Skin of body (tissue), 2 donors: Measurements from ENCODE around the gene GANC. TPM values are rescaled to one million over a fixed set of nuclear protein-coding genes. Genes with fewer than 3 reads are reported as not detected.

Experiments
- DNase-seq: peaks from one replicate; lab custom pipeline; 2025; lab: John Stamatoyannopoulos, UW
- total RNA-seq: library from RNA; depleted of rRNA; stranded (reverse); fragments of >200 nt; gene quantifications from one replicate; pipeline ENCODE4 v1.2.3, GENCODE V29; 2014

Gene GANC
- total RNA-seq, 1 donor from 2014 or later: 20.7 TPM

GRCh38 chr15:42344763-42345162 is 71.8 kb downstream of the GANC start:
- no peak for DNase-seq

- no peak for DNase-seq
Measured at GRCh38 chr15:42345504-42345903, 72.5 kb downstream of the GANC start.

- DNase-seq: no peak
Measured at GRCh38 chr15:42348083-42348482, 75.1 kb downstream of the GANC start.

GRCh38 chr15:42349186-42349585 is 76.2 kb downstream of the GANC start:
- DNase-seq: no peak

- DNase-seq: no peak
Measured at GRCh38 chr15:42352401-42352800, 79.4 kb downstream of the GANC start.

GRCh38 chr15:42353061-42353460 is 80.1 kb downstream of the GANC start:
- DNase-seq: no peak

- no peak for DNase-seq
Measured at GRCh38 chr15:42354824-42355223, 81.8 kb downstream of the GANC start.

- no peak for DNase-seq
Measured at GRCh38 chr15:42355291-42355690, 82.3 kb downstream of the GANC start.

- no peak for DNase-seq
Measured at GRCh38 chr15:42356851-42357250, 83.8 kb downstream of the GANC start.

- DNase-seq: no peak
Measured at GRCh38 chr15:42358141-42358540, 85.1 kb downstream of the GANC start.

- no peak for DNase-seq
Measured at GRCh38 chr15:42359249-42359648, 86.2 kb downstream of the GANC start, which contains the start of gene CAPN3. CAPN3 (plus strand) TSS chr15:42359501; CDS start chr15:42359806, 305 bp downstream.

GRCh38 chr15:42359985-42360384 is 87.0 kb downstream of the GANC start:
- no peak for DNase-seq

GRCh38 chr15:42360535-42361112 is 87.6 kb downstream of the GANC start:
- DNase-seq: no peak

- DNase-seq: no peak
Measured at GRCh38 chr15:42363487-42363886, 90.5 kb downstream of the GANC start.

- DNase-seq: no peak
Measured at GRCh38 chr15:42363942-42364341, 90.9 kb downstream of the GANC start.

GRCh38 chr15:42364529-42364928 is 91.5 kb downstream of the GANC start:
- DNase-seq: no peak

GRCh38 chr15:42365921-42366550 is 93.0 kb downstream of the GANC start:
- no peak for DNase-seq

GRCh38 chr15:42367041-42367440 is 94.0 kb downstream of the GANC start:
- no peak for DNase-seq

GRCh38 chr15:42368096-42368495 is 95.1 kb downstream of the GANC start:
- DNase-seq: no peak

GRCh38 chr15:42371096-42371495 is 98.1 kb downstream of the GANC start:
- no peak for DNase-seq

- DNase-seq: no peak
Measured at GRCh38 chr15:42373274-42373673, 100.3 kb downstream of the GANC start.

GRCh38 chr15:42373936-42374335 is 100.9 kb downstream of the GANC start:
- DNase-seq: no peak

- no peak for DNase-seq
Measured at GRCh38 chr15:42374810-42375209, 101.8 kb downstream of the GANC start.
